ENCODE data around the gene MKRN1.

DNA sequence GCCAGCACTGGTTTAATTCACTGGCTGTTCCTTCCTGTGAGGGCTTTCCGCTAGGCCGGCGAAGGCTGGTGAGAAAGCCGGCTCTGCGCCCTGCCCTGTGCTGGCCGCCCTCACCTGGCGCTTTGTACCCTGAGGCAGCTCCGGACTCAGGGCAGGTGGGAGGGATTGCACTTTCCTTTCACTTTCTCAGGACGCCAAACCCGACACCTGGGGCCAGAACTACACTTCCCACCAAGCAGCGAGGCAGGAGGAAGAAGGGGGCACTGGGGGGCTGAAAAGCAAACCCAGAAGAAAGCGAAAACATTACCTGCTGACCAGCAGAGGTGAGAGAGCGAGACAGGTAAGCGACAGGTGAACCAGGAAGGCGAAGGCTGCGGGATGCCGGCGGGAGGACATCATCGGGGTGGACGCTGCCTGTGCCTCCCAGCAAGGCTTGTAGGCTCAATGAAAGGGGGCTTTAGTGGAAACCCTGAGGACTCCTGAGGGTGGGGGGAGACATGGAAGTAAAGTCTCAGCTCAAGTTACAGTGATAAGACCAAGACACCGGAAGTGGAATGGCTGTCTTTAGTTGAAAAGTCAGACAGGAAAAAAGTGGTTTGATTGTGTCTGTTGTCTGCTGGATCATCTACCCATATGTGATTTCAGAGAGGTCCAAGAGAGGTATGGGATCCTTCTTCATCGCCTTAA lies 75.3 kb downstream of the MKRN1 start, which contains the start of gene RAB19:
- TF ChIP-seq, protein P1, sequence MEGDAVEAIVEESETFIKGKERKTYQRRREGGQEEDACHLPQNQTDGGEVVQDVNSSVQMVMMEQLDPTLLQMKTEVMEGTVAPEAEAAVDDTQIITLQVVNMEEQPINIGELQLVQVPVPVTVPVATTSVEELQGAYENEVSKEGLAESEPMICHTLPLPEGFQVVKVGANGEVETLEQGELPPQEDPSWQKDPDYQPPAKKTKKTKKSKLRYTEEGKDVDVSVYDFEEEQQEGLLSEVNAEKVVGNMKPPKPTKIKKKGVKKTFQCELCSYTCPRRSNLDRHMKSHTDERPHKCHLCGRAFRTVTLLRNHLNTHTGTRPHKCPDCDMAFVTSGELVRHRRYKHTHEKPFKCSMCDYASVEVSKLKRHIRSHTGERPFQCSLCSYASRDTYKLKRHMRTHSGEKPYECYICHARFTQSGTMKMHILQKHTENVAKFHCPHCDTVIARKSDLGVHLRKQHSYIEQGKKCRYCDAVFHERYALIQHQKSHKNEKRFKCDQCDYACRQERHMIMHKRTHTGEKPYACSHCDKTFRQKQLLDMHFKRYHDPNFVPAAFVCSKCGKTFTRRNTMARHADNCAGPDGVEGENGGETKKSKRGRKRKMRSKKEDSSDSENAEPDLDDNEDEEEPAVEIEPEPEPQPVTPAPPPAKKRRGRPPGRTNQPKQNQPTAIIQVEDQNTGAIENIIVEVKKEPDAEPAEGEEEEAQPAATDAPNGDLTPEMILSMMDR (IDR thresholded peaks at IDR 0.05; ENCODE audit: poor library complexity) = no peak
- no peak for TF ChIP-seq EZH2 (IDR thresholded peaks at IDR 0.05; ENCODE audit: borderline replicate concordance)
